HCT116 (cell line): ENCODE measurements around the gene MINDY1. TPM values are rescaled to one million over a fixed set of nuclear protein-coding genes. Genes with fewer than 3 reads are reported as not detected.

Source experiments
- ATAC-seq: fragments of 200-7000 bp; cut with Tn5 transposase; 2 replicates; pipeline ENCODE4 v1.9.1; 2020; ENCODE audit warnings: mild to moderate bottlenecking, moderate library complexity
- BruUV-seq: library from RNA; stranded (reverse); fragments of 400-500 nt; replicated peaks from 2 replicates; lab custom pipeline; 2021; lab: Mats Ljungman, UMichigan
- CTCF ChIA-PET: fragments of 300-600 bp; sonication (Branson Sonifier 250); formaldehyde crosslinking; loops from one replicate; lab custom pipeline; 2021; ENCODE audit warnings: antibody characterized with exemption; lab: Charles Lee
- POLR2A ChIA-PET: fragments of 300-600, 350-600 bp; sonication (Branson Sonifier 250); formaldehyde crosslinking; loops from one replicate; lab custom pipeline; 2021; ENCODE audit warnings: antibody characterized with exemption; lab: Charles Lee
- RAD21 ChIA-PET, 2 experiments: fragments of 300-600 bp; sonication (Branson Sonifier 250); formaldehyde crosslinking; loops; one replicate each; lab custom pipeline; 2023; ENCODE audit warnings: low total read pairs in 2 of 2; ENCODE audit not compliant: uncharacterized antibody in 2 of 2, unreplicated experiment in 2 of 2, low non-redundant PET in 1 of 2; lab: Charles Lee
- DNase-seq: peaks from one replicate; pipeline ENCODE4 v3.0.0-alpha.2; 2010; ENCODE audit warnings: low read depth, low spot score
- H2AFZ ChIP-seq: fragments of 200-600 bp; shearing (Covaris generic), sonication (generic); 2 replicates; pipeline ENCODE4 v1.6.1; 2017; ENCODE audit warnings: low read depth, mixed run types, mixed read lengths, antibody characterized with exemption, low read length; ENCODE audit not compliant: poor library complexity, severe bottlenecking
- H3K27ac ChIP-seq: 2 replicates; pipeline ENCODE4 v1.5.1; 2012; ENCODE audit warnings: low read depth, low read length
- H3K27me3 ChIP-seq: fragments of 200-600 bp; sonication (generic); 2 replicates; pipeline ENCODE4 v1.6.1; 2016; ENCODE audit warnings: mixed run types, low read length, mixed read lengths; ENCODE audit not compliant: insufficient read depth
- H3K36me3 ChIP-seq, 2 experiments: fragments of 200-500 bp in 1 of 2; fragments of 200-600 bp in 1 of 2; sonication (Bioruptor generic) in 1 of 2; sonication (generic) in 1 of 2; 2 replicates each; pipeline versions ENCODE4 v1.5.1 to v1.6.1; 2014 to 2016; ENCODE audit warnings: low read length in 2 of 2, inconsistent platforms in 1 of 2, mixed read lengths in 1 of 2, mixed run types in 1 of 2; ENCODE audit not compliant: insufficient read depth in 2 of 2, control insufficient read depth in 1 of 2
- H3K4me1 ChIP-seq, 2 experiments: fragments of 200-600 bp in 1 of 2; sonication (generic) in 1 of 2; 2 replicates each; pipeline versions ENCODE4 v1.5.1 to v1.6.1; 2012 to 2017; ENCODE audit warnings: low read length in 2 of 2, inconsistent platforms in 1 of 2, mild to moderate bottlenecking in 1 of 2, mixed read lengths in 1 of 2, mixed run types in 1 of 2, moderate library complexity in 1 of 2; ENCODE audit not compliant: insufficient read depth in 2 of 2, control insufficient read depth in 1 of 2
- H3K4me2 ChIP-seq: fragments of 200-600 bp; sonication (generic); 2 replicates; pipeline ENCODE4 v1.6.1; 2017; ENCODE audit warnings: mixed run types, low read length, mixed read lengths
- H3K4me3 ChIP-seq, 2 experiments: fragments of 200-600 bp in 1 of 2; sonication (generic) in 1 of 2; replicated peaks in 1 of 2; 2 replicates each; pipeline ENCODE4 v1.5.1; 2011 to 2016; ENCODE audit warnings: low read length in 2 of 2, control low read depth in 1 of 2, low read depth in 1 of 2, mild to moderate bottlenecking in 1 of 2, mixed read lengths in 1 of 2, mixed run types in 1 of 2
- H3K79me2 ChIP-seq: fragments of 200-600 bp; sonication (generic); 2 replicates; pipeline ENCODE4 v1.6.1; 2017; ENCODE audit warnings: mild to moderate bottlenecking, mixed run types, low read length, moderate library complexity, mixed read lengths; ENCODE audit not compliant: insufficient read depth
- H3K9ac ChIP-seq: fragments of 200-600 bp; sonication (generic); 2 replicates; pipeline ENCODE4 v1.6.1; 2016; ENCODE audit warnings: low read length, mixed read lengths
- H3K9me2 ChIP-seq: fragments of 200-600 bp; sonication (generic), shearing (Covaris generic); 2 replicates; pipeline ENCODE4 v1.6.1; 2017; ENCODE audit warnings: mixed run types, mild to moderate bottlenecking, moderate library complexity; ENCODE audit not compliant: insufficient read depth
- H3K9me3 ChIP-seq, 2 experiments: fragments of 200-500 bp in 1 of 2; fragments of 200-600 bp in 1 of 2; sonication (Bioruptor generic) in 1 of 2; sonication (generic) in 1 of 2; 2 replicates each; pipeline ENCODE4 v1.6.1; 2014 to 2017; ENCODE audit warnings: low read length in 2 of 2, mixed read lengths in 2 of 2, inconsistent platforms in 1 of 2, low read depth in 1 of 2, mild to moderate bottlenecking in 1 of 2, mixed run types in 1 of 2, moderate library complexity in 1 of 2; ENCODE audit not compliant: control insufficient read depth in 1 of 2, insufficient read depth in 1 of 2
- H4K20me1 ChIP-seq: fragments of 200-600 bp; sonication (generic), shearing (Covaris generic); 2 replicates; pipeline ENCODE4 v1.6.1; 2017; ENCODE audit warnings: mixed run types, mild to moderate bottlenecking, moderate library complexity; ENCODE audit not compliant: insufficient read depth
- CEBPB ChIP-seq: IDR thresholded peaks from 2 replicates; pipeline ENCODE4 v1.6.1; 2012; ENCODE audit warnings: low read depth
- CTCF ChIP-seq, 3 experiments: fragments of 200-600 bp in 1 of 3; sonication (generic) in 1 of 3; IDR thresholded peaks in 2 of 3; conservative IDR thresholded peaks in 1 of 3; 2 replicates each; pipeline ENCODE4 v1.5.1; 2012 to 2017; ENCODE audit warnings: low read depth in 2 of 3, low read length in 2 of 3, antibody characterized with exemption in 1 of 3, borderline replicate concordance in 1 of 3, control low read depth in 1 of 3, mild to moderate bottlenecking in 1 of 3, mixed read lengths in 1 of 3, mixed run types in 1 of 3, moderate library complexity in 1 of 3; ENCODE audit not compliant: insufficient read depth in 1 of 3
- EGR1 ChIP-seq: IDR thresholded peaks from 2 replicates; pipeline ENCODE4 v1.6.1; 2012; ENCODE audit warnings: low read depth
- EZH2 ChIP-seq: fragments of 200-600 bp; sonication (generic); IDR thresholded peaks from 2 replicates; pipeline ENCODE4 v1.6.1; 2017; ENCODE audit warnings: antibody characterized with exemption, mixed run types
- EZH2phosphoT487 ChIP-seq: fragments of 200-600 bp; IDR thresholded peaks from 2 replicates; pipeline ENCODE4 v1.6.1; 2018; ENCODE audit warnings: antibody characterized with exemption, borderline replicate concordance
- JUND ChIP-seq: IDR thresholded peaks from 2 replicates; pipeline ENCODE4 v1.6.1; 2012
- MAX ChIP-seq: IDR thresholded peaks from 2 replicates; pipeline ENCODE4 v1.6.1; 2012
- POLR2A ChIP-seq: IDR thresholded peaks from 2 replicates; pipeline ENCODE4 v1.7.0; 2011; ENCODE audit warnings: borderline replicate concordance; ENCODE audit not compliant: insufficient read depth, insufficient read length; ENCODE audit errors: extremely low read depth
- RAD21 ChIP-seq: IDR thresholded peaks from 2 replicates; pipeline ENCODE4 v1.6.1; 2012; ENCODE audit warnings: low read depth, mild to moderate bottlenecking
- SIN3A ChIP-seq: IDR thresholded peaks from 2 replicates; pipeline ENCODE4 v1.6.1; 2012; ENCODE audit warnings: low read depth
- SP1 ChIP-seq: IDR thresholded peaks from 2 replicates; pipeline ENCODE4 v1.6.1; 2012; ENCODE audit warnings: low read depth
- YY1 ChIP-seq: IDR thresholded peaks from 2 replicates; pipeline ENCODE4 v1.6.1; 2011; ENCODE audit warnings: low read length, low read depth, moderate library complexity, mild to moderate bottlenecking; ENCODE audit not compliant: insufficient replicate concordance; ENCODE audit errors: extremely low read depth
- ZFX ChIP-seq: fragments of 450-650 bp; IDR thresholded peaks from 2 replicates; pipeline ENCODE4 v1.6.1; 2017
- ZNF274 ChIP-seq: fragments of 200-500 bp; sonication (Bioruptor generic); IDR thresholded peaks from 2 replicates; pipeline ENCODE4 v1.6.1; 2014; ENCODE audit warnings: mild to moderate bottlenecking, low read depth, low read length, inconsistent platforms
- intact Hi-C: fragments of 100-400 bp; cut with micrococcal nuclease; formaldehyde crosslinking; loops from 2 replicates; pipeline ENCODE4 v1.10.0; 2022
- total RNA-seq: library from RNA; stranded (reverse); gene quantifications from one replicate; pipeline ENCODE4 v1.2.1, GENCODE V29; 2021; ENCODE audit not compliant: unreplicated experiment
- TF ChIP-seq, protein P1 (sequence below): IDR thresholded peaks from 2 replicates; pipeline ENCODE4 v1.6.1; 2012
- TF ChIP-seq, protein P2 (sequence below): IDR thresholded peaks from 2 replicates; pipeline ENCODE4 v1.6.1; 2012; ENCODE audit warnings: low read depth
- TF ChIP-seq, protein P3 (sequence below): IDR thresholded peaks from 2 replicates; pipeline ENCODE4 v1.6.1; 2011; ENCODE audit warnings: mild to moderate bottlenecking, low read length, moderate library complexity; ENCODE audit not compliant: insufficient replicate concordance; ENCODE audit errors: extremely low read depth

MINDY1 gene
- total RNA-seq, 1 experiment from 2014 or later: 1.2 TPM

- Histone ChIP-seq H3K27me3 (no peaks in the 10 kb centered on the region), H3K9me2 (no peaks in the 10 kb centered on the region), H3K4me2 (peak overlapping the region; percentile 89), H3K9me3 (no peaks in the 10 kb centered on the region), H4K20me1 (0 out of 2 replicates have a peak, but pooled peaks cover 4% of the 10 kb centered on the region), H3K79me2 (peaks cover 63% of the 10 kb centered on the region), H3K36me3 (peaks cover 6 to 17% of the 10 kb centered on the region in 2 experiments), H3K4me3 (peak overlapping the region; percentile 84; a peak in 2 of 4 replicates), H2AFZ (no peak overlapping the region), H3K4me1 (peaks cover 38 to 53% of the 10 kb centered on the region in 2 experiments), H3K27ac (peak overlapping the region; percentile 27; the same call in 1 of the 2 replicates), H3K9ac (peak overlapping the region; percentile 92)
- RAD21 ChIA-PET: no interaction called here
- no peak for ATAC-seq
- no peak for DNase-seq
- POLR2A ChIA-PET: no interaction called here
- CTCF ChIA-PET: no interaction called here
- BruUV-seq: no TSS peak
- intact Hi-C loops: no loop called here
- TF ChIP-seq EZH2 (no peak), ZNF274 (no peak), ZFX (no peak), YY1 (no peak), EZH2phosphoT487 (no peak), SP1 (no peak), RAD21 (no peak), SIN3A (no peak), CTCF (IDR thresholded peaks at IDR 0.05 in 2 of 3, conservative IDR thresholded peaks at IDR 0.05 in 1 of 3; ENCODE audit: borderline replicate concordance in 1 of 3, insufficient read depth in 1 of 3, low read depth in 2 of 3, low read length in 2 of 3) (no peak), MAX (no peak), EGR1 (no peak), POLR2A (no peak), JUND (no peak), CEBPB (no peak)
- TF ChIP-seq, protein P1, sequence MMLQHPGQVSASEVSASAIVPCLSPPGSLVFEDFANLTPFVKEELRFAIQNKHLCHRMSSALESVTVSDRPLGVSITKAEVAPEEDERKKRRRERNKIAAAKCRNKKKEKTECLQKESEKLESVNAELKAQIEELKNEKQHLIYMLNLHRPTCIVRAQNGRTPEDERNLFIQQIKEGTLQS: no peak
- TF ChIP-seq, protein P2, sequence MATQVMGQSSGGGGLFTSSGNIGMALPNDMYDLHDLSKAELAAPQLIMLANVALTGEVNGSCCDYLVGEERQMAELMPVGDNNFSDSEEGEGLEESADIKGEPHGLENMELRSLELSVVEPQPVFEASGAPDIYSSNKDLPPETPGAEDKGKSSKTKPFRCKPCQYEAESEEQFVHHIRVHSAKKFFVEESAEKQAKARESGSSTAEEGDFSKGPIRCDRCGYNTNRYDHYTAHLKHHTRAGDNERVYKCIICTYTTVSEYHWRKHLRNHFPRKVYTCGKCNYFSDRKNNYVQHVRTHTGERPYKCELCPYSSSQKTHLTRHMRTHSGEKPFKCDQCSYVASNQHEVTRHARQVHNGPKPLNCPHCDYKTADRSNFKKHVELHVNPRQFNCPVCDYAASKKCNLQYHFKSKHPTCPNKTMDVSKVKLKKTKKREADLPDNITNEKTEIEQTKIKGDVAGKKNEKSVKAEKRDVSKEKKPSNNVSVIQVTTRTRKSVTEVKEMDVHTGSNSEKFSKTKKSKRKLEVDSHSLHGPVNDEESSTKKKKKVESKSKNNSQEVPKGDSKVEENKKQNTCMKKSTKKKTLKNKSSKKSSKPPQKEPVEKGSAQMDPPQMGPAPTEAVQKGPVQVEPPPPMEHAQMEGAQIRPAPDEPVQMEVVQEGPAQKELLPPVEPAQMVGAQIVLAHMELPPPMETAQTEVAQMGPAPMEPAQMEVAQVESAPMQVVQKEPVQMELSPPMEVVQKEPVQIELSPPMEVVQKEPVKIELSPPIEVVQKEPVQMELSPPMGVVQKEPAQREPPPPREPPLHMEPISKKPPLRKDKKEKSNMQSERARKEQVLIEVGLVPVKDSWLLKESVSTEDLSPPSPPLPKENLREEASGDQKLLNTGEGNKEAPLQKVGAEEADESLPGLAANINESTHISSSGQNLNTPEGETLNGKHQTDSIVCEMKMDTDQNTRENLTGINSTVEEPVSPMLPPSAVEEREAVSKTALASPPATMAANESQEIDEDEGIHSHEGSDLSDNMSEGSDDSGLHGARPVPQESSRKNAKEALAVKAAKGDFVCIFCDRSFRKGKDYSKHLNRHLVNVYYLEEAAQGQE: no peak
- TF ChIP-seq, protein P3, sequence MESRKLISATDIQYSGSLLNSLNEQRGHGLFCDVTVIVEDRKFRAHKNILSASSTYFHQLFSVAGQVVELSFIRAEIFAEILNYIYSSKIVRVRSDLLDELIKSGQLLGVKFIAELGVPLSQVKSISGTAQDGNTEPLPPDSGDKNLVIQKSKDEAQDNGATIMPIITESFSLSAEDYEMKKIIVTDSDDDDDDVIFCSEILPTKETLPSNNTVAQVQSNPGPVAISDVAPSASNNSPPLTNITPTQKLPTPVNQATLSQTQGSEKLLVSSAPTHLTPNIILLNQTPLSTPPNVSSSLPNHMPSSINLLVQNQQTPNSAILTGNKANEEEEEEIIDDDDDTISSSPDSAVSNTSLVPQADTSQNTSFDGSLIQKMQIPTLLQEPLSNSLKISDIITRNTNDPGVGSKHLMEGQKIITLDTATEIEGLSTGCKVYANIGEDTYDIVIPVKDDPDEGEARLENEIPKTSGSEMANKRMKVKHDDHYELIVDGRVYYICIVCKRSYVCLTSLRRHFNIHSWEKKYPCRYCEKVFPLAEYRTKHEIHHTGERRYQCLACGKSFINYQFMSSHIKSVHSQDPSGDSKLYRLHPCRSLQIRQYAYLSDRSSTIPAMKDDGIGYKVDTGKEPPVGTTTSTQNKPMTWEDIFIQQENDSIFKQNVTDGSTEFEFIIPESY: no peak
- TF ChIP-seq, all 23 proteins: peak for 0
Observed at GRCh38 chr1:150972417-150972940, 34.2 kb downstream of the MINDY1 start.
